HL-60 (cell line): ENCODE measurements around the gene CASP1.
A peak's percentile ranks its signal among the peaks of the same experiment; 100 is the strongest.
"Not testable (repeated sequence)": the region's sequence is repeated elsewhere in the genome, so short reads cannot be mapped to it uniquely, and the experiment has no call there.

Experiments
- DNase-seq, 2 experiments: peaks; one replicate each; pipeline ENCODE4 v3.0.0-alpha.2; 2010 to 2020; ENCODE audit warnings: low read depth in 1 of 2, low spot score in 1 of 2
- H3K27ac ChIP-seq: fragments of 250-450 bp; sonication (Bioruptor Pico); replicated peaks from 2 replicates; pipeline ENCODE4 v1.5.1; 2020; ENCODE audit warnings: mild to moderate bottlenecking, moderate library complexity
- H3K27me3 ChIP-seq: fragments of 250-450 bp; sonication (Bioruptor Pico); 2 replicates; pipeline ENCODE4 v1.5.1; 2021; ENCODE audit warnings: mild to moderate bottlenecking, moderate library complexity; ENCODE audit not compliant: insufficient read depth, poor library complexity, severe bottlenecking
- H3K4me3 ChIP-seq: replicated peaks from 2 replicates; pipeline ENCODE4 v1.5.1; 2011; ENCODE audit warnings: mild to moderate bottlenecking, control low read depth, low read length; ENCODE audit not compliant: insufficient read depth
- GABPA ChIP-seq: IDR thresholded peaks from 2 replicates; pipeline ENCODE4 v1.6.1; 2012; ENCODE audit warnings: low read depth
- POLR2AphosphoS5 ChIP-seq: IDR thresholded peaks from 2 replicates; pipeline ENCODE4 v1.6.1; 2012; ENCODE audit warnings: low read depth
- REST ChIP-seq: IDR thresholded peaks from 2 replicates; pipeline ENCODE4 v1.6.1; 2012; ENCODE audit warnings: low read depth; ENCODE audit not compliant: insufficient replicate concordance
- SPI1 ChIP-seq: IDR thresholded peaks from 2 replicates; pipeline ENCODE4 v1.6.1; 2012; ENCODE audit warnings: low read depth, mild to moderate bottlenecking, borderline replicate concordance
- TF ChIP-seq, protein P1 (sequence below): IDR thresholded peaks from one replicate; pipeline ENCODE4 v1.5.1; 2011; ENCODE audit warnings: low read length, control low read depth, inconsistent platforms; ENCODE audit not compliant: insufficient read depth

The CASP1 gene

DNA sequence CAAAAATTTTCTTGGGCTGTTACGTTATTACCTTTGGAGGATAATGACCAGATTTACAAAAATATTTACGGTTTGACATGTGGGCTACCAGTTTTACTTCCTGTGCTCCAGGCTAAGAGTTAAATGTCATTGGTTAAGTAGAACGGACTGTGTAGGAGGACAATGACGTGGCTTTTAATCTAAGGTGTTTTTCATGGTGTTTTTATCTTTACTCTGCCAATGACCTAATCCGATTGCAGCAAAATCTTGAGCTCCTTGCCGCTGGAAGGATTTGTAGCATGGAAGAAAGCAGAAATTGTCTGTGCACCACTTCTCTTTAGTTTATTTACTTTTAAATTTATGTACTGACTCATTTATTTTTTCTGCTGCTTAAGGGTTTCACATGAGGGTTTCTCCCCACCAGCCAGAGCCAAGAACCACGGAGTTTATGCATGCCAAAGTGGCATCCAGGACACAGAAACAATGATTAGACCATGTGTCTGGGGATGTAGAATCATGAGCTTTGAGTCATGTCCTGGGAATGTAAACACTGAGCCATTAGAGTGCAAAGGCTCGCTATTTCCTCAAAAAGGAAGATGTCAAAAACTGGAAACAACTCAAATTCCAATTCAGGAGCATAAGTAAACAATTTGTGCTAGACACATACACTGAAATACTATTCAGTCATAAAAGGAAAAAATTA is 12.1 kb upstream of the CASP1 start:
- no peak for DNase-seq
- TF ChIP-seq POLR2AphosphoS5 (no peak), SPI1 (no peak), GABPA (no peak), REST (no peak)
- TF ChIP-seq, protein P1, sequence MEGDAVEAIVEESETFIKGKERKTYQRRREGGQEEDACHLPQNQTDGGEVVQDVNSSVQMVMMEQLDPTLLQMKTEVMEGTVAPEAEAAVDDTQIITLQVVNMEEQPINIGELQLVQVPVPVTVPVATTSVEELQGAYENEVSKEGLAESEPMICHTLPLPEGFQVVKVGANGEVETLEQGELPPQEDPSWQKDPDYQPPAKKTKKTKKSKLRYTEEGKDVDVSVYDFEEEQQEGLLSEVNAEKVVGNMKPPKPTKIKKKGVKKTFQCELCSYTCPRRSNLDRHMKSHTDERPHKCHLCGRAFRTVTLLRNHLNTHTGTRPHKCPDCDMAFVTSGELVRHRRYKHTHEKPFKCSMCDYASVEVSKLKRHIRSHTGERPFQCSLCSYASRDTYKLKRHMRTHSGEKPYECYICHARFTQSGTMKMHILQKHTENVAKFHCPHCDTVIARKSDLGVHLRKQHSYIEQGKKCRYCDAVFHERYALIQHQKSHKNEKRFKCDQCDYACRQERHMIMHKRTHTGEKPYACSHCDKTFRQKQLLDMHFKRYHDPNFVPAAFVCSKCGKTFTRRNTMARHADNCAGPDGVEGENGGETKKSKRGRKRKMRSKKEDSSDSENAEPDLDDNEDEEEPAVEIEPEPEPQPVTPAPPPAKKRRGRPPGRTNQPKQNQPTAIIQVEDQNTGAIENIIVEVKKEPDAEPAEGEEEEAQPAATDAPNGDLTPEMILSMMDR = no peak
- no peaks in the 10 kb centered on the region for H3K27me3 ChIP-seq
- H3K27ac ChIP-seq = no peak overlapping the region
- no peak overlapping the region for H3K4me3 ChIP-seq

- Histone ChIP-seq H3K4me3 (no peak overlapping the region), H3K27me3 (no peaks in the 10 kb centered on the region), H3K27ac (no peak overlapping the region; the same call in 1 of the 2 replicates)
- no peak for DNase-seq
- TF ChIP-seq, protein P1 = no peak
- TF ChIP-seq GABPA (no peak), POLR2AphosphoS5 (no peak), SPI1 (no peak), REST (no peak)
Measured at GRCh38 chr11:105045676-105046296, 10.8 kb upstream of the CASP1 start.

DNA sequence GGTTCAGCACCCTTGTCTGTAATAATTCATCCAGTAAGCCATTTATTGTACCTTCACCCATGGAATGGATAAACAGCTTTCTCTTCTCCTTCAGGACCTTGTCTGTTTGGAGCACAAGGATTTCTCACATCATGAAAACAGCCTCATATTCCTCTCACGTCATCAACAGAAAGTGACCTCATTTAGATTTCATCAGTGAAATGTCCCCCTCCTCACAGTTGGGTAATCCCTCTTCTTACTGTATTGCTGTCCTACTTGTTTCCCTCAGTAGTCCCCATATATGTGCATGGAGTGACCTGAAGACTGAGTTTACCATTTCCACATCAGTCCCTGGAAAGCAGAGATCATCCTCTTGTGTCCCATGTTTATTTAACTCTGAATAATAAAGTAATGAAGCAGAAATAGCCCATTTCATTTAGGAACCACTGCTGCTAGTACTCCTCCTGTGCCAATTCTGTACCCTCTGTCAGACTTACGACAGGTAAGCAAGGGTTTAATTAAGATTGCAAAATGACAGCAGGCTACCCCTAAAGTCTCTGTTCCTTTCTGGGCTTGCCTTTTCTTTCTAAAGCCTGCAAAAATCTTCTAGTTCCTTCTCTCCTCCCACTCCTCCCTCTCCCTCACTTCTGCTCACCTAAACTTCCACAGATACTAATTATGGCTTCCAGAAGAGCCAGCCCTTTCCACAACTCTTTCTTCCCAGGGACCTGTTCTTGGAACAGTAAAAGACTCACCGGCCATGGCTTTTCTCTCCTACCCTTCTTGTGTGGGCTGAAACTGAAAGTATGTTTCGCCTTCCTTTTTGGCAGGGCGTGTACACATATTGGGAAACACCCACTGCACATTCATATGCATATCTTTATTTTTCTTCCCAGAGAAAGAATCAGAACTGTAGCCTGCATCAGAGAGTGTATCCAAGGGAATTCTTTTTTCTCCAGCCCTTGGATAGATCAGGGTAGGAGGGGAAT is 9.9 kb upstream of the CASP1 start, which contains the start of gene CARD16:
CARD16 (minus strand) TSS at position 779 of the 968 bp plus-strand sequence; CDS start at position 741, 38 bp downstream.
- DNase-seq = peak in 1 of 2 experiments; percentile 46
- Histone ChIP-seq H3K4me3 (peak within 1 kb of the TSS; percentile 46), H3K27ac (peak within 1 kb of the TSS; percentile 66)
- H3K27me3 ChIP-seq = not testable (repeated sequence)
- 0 out of 2 replicates have a peak, but pooled peaks have one; percentile 29 for TF ChIP-seq POLR2AphosphoS5

- Histone ChIP-seq H3K4me3 (no peak overlapping the region), H3K27me3 (no peaks in the 10 kb centered on the region), H3K27ac (no peak overlapping the region)
- TF ChIP-seq, protein P1 = no peak
- no peak for TF ChIP-seq REST
- no peak for TF ChIP-seq POLR2AphosphoS5
- TF ChIP-seq SPI1 = no peak
- no peak for TF ChIP-seq GABPA
- no peak for DNase-seq
Measured at GRCh38 chr11:105042178-105042577, 7.2 kb upstream of the CASP1 start.
